Astrocyte of the spinal cord (primary cell): Measurements from ENCODE around the gene ZNF326.

Experiments
- DNase-seq: peaks from one replicate; pipeline ENCODE4 v3.0.0; 2011; ENCODE audit warnings: low read depth, low spot score
- H3K4me3 ChIP-seq: 2 replicates; pipeline ENCODE4 v1.5.1; 2011; ENCODE audit warnings: low read depth, mild to moderate bottlenecking, low read length, moderate library complexity
- CTCF ChIP-seq: IDR thresholded peaks from 2 replicates; pipeline ENCODE4 v1.5.1; 2012; ENCODE audit warnings: low read depth, mild to moderate bottlenecking, low read length, inconsistent platforms
- in situ Hi-C: cut with HindIII; loops from 2 replicates; pipeline ENCODE4 v1.10.0; 2017; ENCODE audit warnings: low sequenced_read_pairs

Gene ZNF326

GRCh38 chr1:89957107-89957506 lies 37.8 kb upstream of the ZNF326 start:
- in situ Hi-C loops: no loop called here
- no peak for DNase-seq
- H3K4me3 ChIP-seq: no peak overlapping the region
- no peak for TF ChIP-seq CTCF

DNA sequence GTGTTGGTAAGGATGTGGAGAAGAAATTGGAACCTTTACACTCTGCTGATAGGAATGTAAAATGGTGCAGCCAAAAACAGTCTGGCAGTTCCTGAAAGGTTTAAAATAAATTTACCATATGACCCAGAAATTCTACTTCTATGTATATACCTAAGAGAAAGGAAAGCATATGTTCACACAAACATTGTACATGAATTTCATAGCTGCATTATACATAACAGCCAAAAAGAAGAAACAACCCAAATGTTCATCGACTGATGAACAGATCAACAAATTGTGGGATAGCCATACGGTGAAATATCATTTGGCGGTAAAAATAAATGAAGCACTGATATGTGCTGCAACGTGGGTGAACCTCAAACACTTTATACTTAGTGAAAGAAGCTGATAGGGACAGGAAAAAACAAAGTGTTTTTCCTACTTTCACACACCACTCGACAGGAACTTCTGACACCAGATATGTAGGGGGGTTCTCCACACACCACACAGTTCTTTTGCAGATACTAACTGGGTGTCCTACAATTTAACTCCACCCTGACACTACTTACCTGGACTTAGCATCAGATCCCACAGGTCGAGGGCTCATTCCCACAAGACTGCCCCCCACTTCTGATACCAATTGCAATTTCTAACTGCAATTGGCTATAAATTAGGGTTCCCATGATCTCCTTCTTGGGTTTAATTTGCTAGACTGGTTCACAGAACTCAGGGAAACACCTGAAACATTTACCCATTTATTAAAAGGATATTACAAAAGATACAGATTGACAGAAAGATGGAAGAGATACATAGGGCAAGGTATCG lies 35.9 kb upstream of the ZNF326 start:
- no peak for DNase-seq
- TF ChIP-seq CTCF: no peak
- in situ Hi-C loops: no loop called here
- H3K4me3 ChIP-seq: no peak overlapping the region

DNA sequence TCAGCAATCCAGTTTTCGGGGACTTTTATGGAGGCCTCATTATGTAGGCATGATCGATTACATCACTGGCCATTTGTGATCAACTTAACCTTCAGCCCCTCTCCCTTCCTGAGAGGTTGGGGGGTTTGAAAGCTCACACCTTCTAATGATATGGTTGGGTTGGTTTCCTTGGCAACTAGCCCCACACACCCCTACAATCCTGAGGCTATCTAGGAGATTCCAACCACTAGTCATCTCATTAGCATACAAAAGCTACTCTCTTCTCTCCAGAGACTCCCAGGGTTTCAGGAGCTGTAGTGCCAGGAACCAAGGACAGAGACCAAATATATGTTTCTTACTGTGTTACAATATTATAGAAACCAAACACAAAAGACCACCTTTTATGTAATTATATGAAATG lies 35.2 kb upstream of the ZNF326 start:
- no peak overlapping the region for H3K4me3 ChIP-seq
- in situ Hi-C loops: no loop called here
- no peak for TF ChIP-seq CTCF
- no peak for DNase-seq

- no peak overlapping the region for H3K4me3 ChIP-seq
- in situ Hi-C loops: no loop called here
- DNase-seq: peak; percentile 67
- TF ChIP-seq CTCF: no peak
Observed at GRCh38 chr1:89962024-89962741, 32.7 kb upstream of the ZNF326 start.

DNA sequence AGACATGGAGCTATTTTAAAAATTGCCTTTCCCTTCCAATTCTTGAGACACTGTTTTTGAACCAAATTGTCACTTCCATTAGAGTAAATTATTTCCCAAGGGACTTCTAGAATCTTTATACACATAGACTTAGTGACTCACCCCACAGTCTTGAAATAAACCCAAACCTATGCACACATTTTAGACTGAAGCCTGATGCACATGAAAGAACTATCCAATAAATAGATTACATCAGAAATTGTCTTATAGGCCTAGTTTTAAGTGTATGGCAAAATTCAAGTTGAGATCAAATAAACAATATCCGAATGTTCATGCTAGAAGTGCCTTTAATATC lies 32.2 kb upstream of the ZNF326 start:
- H3K4me3 ChIP-seq: no peak overlapping the region
- DNase-seq: peak; percentile 50
- no peak for TF ChIP-seq CTCF
- in situ Hi-C loops: no loop called here

- no peak overlapping the region for H3K4me3 ChIP-seq
- in situ Hi-C loops: no loop called here
- no peak for DNase-seq
- TF ChIP-seq CTCF: no peak
Observed at GRCh38 chr1:89965193-89965768, 29.6 kb upstream of the ZNF326 start.
